CD4-positive, alpha-beta memory T cell (primary cell): ENCODE data around the gene SMC6. TPM values are rescaled to one million over a fixed set of nuclear protein-coding genes. Genes with fewer than 3 reads are reported as not detected.

Source experiments
- CTCF ChIA-PET: fragments of 350-600 bp; sonication (Branson Sonifier 250); formaldehyde crosslinking; loops from one replicate; lab custom pipeline; 2021; ENCODE audit warnings: inconsistent platforms; ENCODE audit not compliant: partially characterized antibody; lab: Charles Lee
- POLR2A ChIA-PET: fragments of 350-600 bp; sonication (Branson Sonifier 250); formaldehyde crosslinking; loops from one replicate; lab custom pipeline; 2021; ENCODE audit not compliant: partially characterized antibody; lab: Charles Lee
- DNase-seq, 5 donors: peaks; one replicate each; pipeline versions ENCODE4 v3.0.0 to v3.0.0-alpha.2; 2020 to 2022; ENCODE audit warnings: mixed read lengths in 1 of 5
- H3K27ac ChIP-seq: one replicate; pipeline ENCODE4 v1.7.0; 2013; ENCODE audit warnings: low read depth, low read length
- H3K27me3 ChIP-seq: 2 replicates; pipeline ENCODE4 v1.7.0; 2013; ENCODE audit warnings: mild to moderate bottlenecking, low read length, moderate library complexity; ENCODE audit not compliant: insufficient read depth
- H3K36me3 ChIP-seq: 2 replicates; pipeline ENCODE4 v1.7.0; 2013; ENCODE audit warnings: mild to moderate bottlenecking, low read length, moderate library complexity; ENCODE audit not compliant: insufficient read depth
- H3K4me1 ChIP-seq: 2 replicates; pipeline ENCODE4 v1.7.0; 2013; ENCODE audit warnings: mild to moderate bottlenecking, low read length, moderate library complexity; ENCODE audit not compliant: insufficient read depth
- H3K4me3 ChIP-seq, 2 donors: one replicate each; pipeline ENCODE4 v1.7.0; 2013; ENCODE audit warnings: low read length in 2 of 2, mild to moderate bottlenecking in 1 of 2
- H3K9me3 ChIP-seq, 2 donors: one replicate each; pipeline ENCODE4 v1.7.0; 2013; ENCODE audit warnings: low read length in 2 of 2, control low read depth in 1 of 2; ENCODE audit not compliant: control insufficient read depth in 1 of 2
- H3K27ac Mint-ChIP-seq, 7 donors: one replicate each; pipeline ENCODE4 v1.8.0; 2020 to 2021; ENCODE audit warnings: mixed read lengths in 7 of 7, mild to moderate bottlenecking in 6 of 7, inconsistent platforms in 3 of 7, moderate library complexity in 3 of 7
- H3K27me3 Mint-ChIP-seq, 2 donors: one replicate each; pipeline ENCODE4 v1.8.0; 2020 to 2021; ENCODE audit warnings: mixed read lengths in 2 of 2
- H3K36me3 Mint-ChIP-seq, 2 donors: one replicate each; pipeline ENCODE4 v1.8.0; 2020 to 2021; ENCODE audit warnings: mixed read lengths in 2 of 2, inconsistent platforms in 1 of 2, mild to moderate bottlenecking in 1 of 2
- H3K4me1 Mint-ChIP-seq, 4 donors: one replicate each; pipeline ENCODE4 v1.8.0; 2020 to 2021; ENCODE audit warnings: mixed read lengths in 4 of 4, mild to moderate bottlenecking in 1 of 4
- H3K4me3 Mint-ChIP-seq, 8 donors: one replicate each; pipeline ENCODE4 v1.8.0; 2020 to 2021; ENCODE audit warnings: mixed read lengths in 8 of 8, mild to moderate bottlenecking in 7 of 8, moderate library complexity in 6 of 8, inconsistent platforms in 3 of 8
- H3K9me3 Mint-ChIP-seq, 8 donors: one replicate each; pipeline ENCODE4 v1.8.0; 2020 to 2021; ENCODE audit warnings: mixed read lengths in 8 of 8, mild to moderate bottlenecking in 5 of 8, inconsistent platforms in 3 of 8, moderate library complexity in 1 of 8
- intact Hi-C: fragments of 100-400 bp; cut with micrococcal nuclease; formaldehyde crosslinking; loops from one replicate; pipeline ENCODE4 v1.15.1; 2023
- polyA plus RNA-seq, 2 donors: library from polyadenylated mRNA; unstranded; fragments of 300-500 nt; fragmentation: Illumina TruSeq; gene quantifications; one replicate each; pipeline ENCODE4 v1.2.3, GENCODE V29; 2021
- total RNA-seq, 2 experiments: library from RNA; stranded (reverse); gene quantifications; one replicate each; pipeline ENCODE4 v1.2.3, GENCODE V29; 2021

SMC6 gene, protein sequence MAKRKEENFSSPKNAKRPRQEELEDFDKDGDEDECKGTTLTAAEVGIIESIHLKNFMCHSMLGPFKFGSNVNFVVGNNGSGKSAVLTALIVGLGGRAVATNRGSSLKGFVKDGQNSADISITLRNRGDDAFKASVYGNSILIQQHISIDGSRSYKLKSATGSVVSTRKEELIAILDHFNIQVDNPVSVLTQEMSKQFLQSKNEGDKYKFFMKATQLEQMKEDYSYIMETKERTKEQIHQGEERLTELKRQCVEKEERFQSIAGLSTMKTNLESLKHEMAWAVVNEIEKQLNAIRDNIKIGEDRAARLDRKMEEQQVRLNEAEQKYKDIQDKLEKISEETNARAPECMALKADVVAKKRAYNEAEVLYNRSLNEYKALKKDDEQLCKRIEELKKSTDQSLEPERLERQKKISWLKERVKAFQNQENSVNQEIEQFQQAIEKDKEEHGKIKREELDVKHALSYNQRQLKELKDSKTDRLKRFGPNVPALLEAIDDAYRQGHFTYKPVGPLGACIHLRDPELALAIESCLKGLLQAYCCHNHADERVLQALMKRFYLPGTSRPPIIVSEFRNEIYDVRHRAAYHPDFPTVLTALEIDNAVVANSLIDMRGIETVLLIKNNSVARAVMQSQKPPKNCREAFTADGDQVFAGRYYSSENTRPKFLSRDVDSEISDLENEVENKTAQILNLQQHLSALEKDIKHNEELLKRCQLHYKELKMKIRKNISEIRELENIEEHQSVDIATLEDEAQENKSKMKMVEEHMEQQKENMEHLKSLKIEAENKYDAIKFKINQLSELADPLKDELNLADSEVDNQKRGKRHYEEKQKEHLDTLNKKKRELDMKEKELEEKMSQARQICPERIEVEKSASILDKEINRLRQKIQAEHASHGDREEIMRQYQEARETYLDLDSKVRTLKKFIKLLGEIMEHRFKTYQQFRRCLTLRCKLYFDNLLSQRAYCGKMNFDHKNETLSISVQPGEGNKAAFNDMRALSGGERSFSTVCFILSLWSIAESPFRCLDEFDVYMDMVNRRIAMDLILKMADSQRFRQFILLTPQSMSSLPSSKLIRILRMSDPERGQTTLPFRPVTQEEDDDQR
- total RNA-seq (10 to 100 TPM; 19.1 to 19.2 TPM), polyA plus RNA-seq (10 to 100 TPM in 1 of 2 donors, 1 to 10 TPM in 1; 4.8 to 15.8 TPM)

DNA sequence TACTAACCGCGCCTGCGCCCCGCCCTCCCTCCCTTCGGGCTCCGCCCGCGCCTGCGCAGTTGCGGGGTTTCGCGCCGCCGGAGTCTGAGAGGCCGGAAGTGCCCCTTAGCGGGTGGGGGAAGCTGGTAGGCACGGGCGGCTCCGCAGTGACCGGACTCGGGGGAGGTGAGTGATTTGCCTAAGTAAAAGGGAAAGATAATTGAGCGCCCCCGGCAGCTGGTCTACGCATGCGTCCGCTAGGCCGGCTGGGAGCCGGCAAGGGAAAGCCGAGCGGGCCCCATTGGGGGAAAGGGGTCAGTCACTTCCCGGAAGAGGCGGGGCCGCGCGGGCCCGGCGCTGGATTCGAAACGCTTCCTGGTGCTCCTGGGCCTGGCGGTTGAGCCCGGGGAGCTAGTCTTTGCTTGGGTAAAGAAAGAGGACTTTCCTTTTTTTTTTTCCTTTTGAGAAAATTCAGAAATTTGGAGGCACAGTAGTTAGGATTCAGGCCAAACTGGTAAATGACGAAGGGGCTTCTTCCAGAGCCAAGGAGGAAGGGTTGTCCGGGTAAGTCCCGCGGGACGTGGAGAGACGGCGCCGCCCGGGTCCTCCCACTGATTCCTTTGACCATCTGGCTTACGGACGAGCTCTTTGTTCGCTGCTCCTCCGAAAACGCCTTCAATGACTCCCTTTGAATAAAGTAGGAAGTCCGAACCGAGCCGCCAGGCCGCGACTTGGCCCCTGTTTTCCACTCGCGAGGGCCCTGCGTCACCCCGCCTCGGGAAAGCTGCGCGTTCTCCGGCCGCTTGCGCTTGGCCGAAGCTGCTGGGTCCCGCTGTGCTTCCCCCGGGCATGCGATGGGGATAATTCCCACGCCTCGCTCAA lies at the start of gene SMC6, which contains the start of gene GEN1:
SMC6 (minus strand) TSS at position 8 of the 861 bp plus-strand sequence. CDS start 7,864 bp downstream, outside the sequence.
GEN1 (plus strand) TSS at position 336 of the 861 bp plus-strand sequence. CDS start 5,806 bp downstream, outside the sequence.
- intact Hi-C loops = loop anchor here (1.0 kb wide), 2 partner anchors 806 to 1594 kb away; partner anchors contain the start of gene RDH14
- Mint-ChIP-seq H3K9me3 (no peaks in the 10 kb centered on the region), H3K36me3 (peaks cover 0 to 9% of the 10 kb centered on the region in 2 donors), H3K27ac (peak within 1 kb of the TSS; percentile 95 to 99 (median 97)), H3K27me3 (no peaks in the 10 kb centered on the region), H3K4me1 (peaks cover 19 to 34% (median 24%) of the 10 kb centered on the region in 4 donors), H3K4me3 (peak within 1 kb of the TSS; percentile 90 to 97 (median 94))
- ChIA-PET CTCF (interaction anchor here (0.7 to 1.1 kb wide), 3 partner anchors 14 to 36 kb away, joined by 3 to 4 read pairs (median 4); no protein-coding TSS in a partner anchor), POLR2A (no interaction called here)
- H3K36me3 ChIP-seq = no peaks in the 10 kb centered on the region
- H3K4me1 ChIP-seq = peaks cover 31% of the 10 kb centered on the region
- H3K9me3 ChIP-seq = no peaks in the 10 kb centered on the region
- DNase-seq = peak; percentile 87 to 96 (median 92)
- no peaks in the 10 kb centered on the region for H3K27me3 ChIP-seq
- H3K27ac ChIP-seq = peak within 1 kb of the TSS; percentile 95
- peak within 1 kb of the TSS; percentile 86 to 90 for H3K4me3 ChIP-seq

DNA sequence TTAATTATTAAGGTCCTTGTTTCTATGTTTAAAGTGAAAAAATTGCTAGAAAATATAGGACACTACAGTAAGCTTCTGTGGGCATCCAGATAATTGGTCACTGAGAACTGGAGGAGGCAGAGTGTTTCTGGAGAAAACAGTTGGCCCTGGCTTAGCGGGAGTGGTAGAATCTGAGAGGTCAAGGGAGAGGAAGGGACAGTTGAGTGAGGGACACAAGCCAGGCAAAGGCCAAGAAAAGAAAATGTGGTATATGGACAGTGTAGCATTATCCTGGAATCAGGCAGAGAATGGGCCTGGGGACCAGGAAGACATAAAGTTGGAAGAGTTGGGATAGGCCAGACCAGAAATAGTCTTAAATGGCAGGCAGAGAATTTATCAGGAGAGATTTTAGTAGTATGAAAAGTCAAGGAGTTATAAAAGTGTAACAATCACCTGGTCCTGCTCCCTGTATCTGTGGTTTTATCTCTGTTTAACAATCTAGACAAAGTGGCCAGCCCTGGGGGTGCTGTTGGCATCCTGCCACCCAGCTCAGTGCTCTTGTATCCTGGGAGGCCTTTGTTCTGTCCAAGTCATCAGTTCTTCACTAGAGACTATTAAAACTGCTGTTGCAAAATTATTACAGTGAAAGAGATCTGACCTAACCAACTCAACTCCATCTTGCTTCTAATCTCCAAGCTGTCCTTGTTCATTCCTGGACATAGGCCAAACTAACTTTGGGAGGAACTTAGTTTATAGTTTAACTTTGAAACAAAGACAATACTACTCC lies 47.3 kb upstream of the SMC6 start:
- Histone ChIP-seq H3K27me3 (no peaks in the 10 kb centered on the region), H3K36me3 (no peaks in the 10 kb centered on the region), H3K27ac (no peak overlapping the region), H3K4me1 (no peaks in the 10 kb centered on the region), H3K9me3 (no peaks in the 10 kb centered on the region), H3K4me3 (no peak overlapping the region)
- Mint-ChIP-seq H3K4me1 (no peaks in the 10 kb centered on the region), H3K36me3 (no peaks in the 10 kb centered on the region), H3K9me3 (peaks cover 0 to 2% (median 0%) of the 10 kb centered on the region in 8 donors), H3K4me3 (no peak overlapping the region), H3K27me3 (peaks cover 10 to 15% of the 10 kb centered on the region in 2 donors), H3K27ac (peak overlapping the region in 1 of 7 donors; percentile 57)
- ChIA-PET CTCF (no interaction called here), POLR2A (no interaction called here)
- intact Hi-C loops = no loop called here
- no peak for DNase-seq

DNA sequence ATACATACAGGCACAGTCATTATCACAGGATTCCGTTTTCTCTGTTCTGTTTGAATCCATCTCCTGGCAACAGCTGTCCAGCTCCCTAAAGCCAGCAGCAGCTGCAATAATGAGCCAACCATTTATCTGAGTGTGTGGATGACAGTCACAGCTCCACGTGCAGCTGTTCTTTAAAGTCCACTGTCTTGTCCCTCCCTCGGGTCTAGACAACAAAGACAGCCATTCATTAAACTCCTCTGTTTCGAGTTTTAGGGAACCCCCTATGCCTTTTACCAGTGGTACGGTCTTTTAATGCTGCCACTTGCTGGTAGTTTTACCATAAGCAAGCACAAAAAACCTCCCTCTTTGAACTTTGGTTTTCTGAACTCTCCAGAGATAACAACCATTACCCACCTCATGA lies 46.6 kb upstream of the SMC6 start:
- Histone ChIP-seq H3K9me3 (no peaks in the 10 kb centered on the region), H3K27me3 (no peaks in the 10 kb centered on the region), H3K4me1 (no peaks in the 10 kb centered on the region), H3K27ac (no peak overlapping the region), H3K36me3 (no peaks in the 10 kb centered on the region), H3K4me3 (no peak overlapping the region)
- Mint-ChIP-seq H3K4me3 (no peak overlapping the region), H3K9me3 (peaks cover 0 to 2% (median 0%) of the 10 kb centered on the region in 8 donors), H3K27ac (no peak overlapping the region), H3K27me3 (peaks cover 13 to 18% of the 10 kb centered on the region in 2 donors), H3K36me3 (no peaks in the 10 kb centered on the region), H3K4me1 (no peaks in the 10 kb centered on the region)
- intact Hi-C loops = no loop called here
- ChIA-PET CTCF (interaction anchor here (1.0 kb wide), 1 partner anchor 80 kb away, joined by 3 read pairs; no protein-coding TSS in a partner anchor), POLR2A (no interaction called here)
- no peak for DNase-seq

DNA sequence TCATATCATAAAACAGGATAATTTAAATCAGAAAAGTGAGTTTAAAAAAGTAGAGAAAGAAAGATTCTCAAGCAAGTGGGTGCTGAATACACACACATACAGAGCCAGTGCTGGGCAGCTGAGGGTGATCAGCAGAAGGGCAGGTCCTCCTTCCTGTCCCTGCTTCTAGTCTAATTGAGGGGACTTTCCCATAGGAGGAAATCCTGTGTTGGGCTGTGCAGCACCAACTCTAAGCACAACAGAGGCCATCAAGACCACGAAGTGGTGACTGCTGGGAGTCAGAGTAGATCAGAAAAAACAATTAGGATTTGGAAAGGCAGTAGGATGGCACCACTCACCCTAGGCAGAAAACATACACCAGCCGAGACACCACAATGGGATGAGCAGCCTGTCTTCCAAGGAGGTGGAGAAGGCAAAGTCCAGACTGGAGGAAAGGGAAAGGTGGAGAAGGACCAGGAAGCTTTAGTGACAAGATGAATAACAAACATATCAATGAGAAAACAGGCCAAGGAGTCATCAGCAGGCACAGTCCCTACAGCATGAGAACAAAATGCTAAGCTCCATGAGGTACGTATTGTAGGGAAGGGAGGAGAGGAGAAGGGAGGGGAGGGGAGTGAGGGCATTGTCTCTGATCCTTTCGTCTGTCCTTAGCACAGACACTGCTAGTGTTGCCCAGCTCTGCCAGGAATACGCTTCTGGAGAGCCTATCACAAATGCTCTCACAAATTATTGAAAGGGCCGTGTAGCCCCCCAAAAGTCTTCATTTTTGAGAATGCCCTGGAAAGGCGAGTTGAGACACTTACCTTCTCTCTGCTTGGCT lies 45.9 kb upstream of the SMC6 start:
- POLR2A ChIA-PET = no interaction called here
- H3K36me3 Mint-ChIP-seq = no peaks in the 10 kb centered on the region
- no peaks in the 10 kb centered on the region for H3K4me1 ChIP-seq
- CTCF ChIA-PET = interaction anchor here (1.0 kb wide), 1 partner anchor 80 kb away, joined by 3 read pairs; no protein-coding TSS in a partner anchor
- no peaks in the 10 kb centered on the region for H3K9me3 ChIP-seq
- no peaks in the 10 kb centered on the region for H3K27me3 ChIP-seq
- no peak overlapping the region for H3K4me3 ChIP-seq
- no peak overlapping the region for H3K4me3 Mint-ChIP-seq
- no peaks in the 10 kb centered on the region for H3K36me3 ChIP-seq
- no peak overlapping the region for H3K27ac Mint-ChIP-seq
- intact Hi-C loops = no loop called here
- H3K4me1 Mint-ChIP-seq = no peaks in the 10 kb centered on the region
- no peak overlapping the region for H3K27ac ChIP-seq
- peaks cover 0 to 2% (median 0%) of the 10 kb centered on the region in 8 donors for H3K9me3 Mint-ChIP-seq
- DNase-seq = no peak
- peaks cover 16 to 19% of the 10 kb centered on the region in 2 donors for H3K27me3 Mint-ChIP-seq

DNA sequence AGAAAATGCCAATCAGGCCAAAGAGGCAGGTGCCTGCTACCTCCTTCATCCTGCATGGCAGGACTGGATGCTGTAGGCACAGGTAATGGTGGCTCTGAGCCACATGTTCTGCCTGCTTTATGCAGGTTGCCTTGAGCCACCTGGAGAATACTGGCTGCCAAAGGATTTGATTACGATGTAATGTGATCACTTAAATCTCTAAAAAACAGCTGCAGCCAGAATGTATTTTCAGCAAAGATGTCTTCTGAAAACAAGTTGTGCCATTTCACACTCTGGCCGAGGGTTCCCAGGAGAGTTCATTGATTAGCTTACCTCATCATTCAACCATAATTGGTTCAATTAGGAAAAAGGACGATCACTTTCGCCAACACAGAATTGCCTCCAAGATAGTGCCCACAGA lies 44.7 kb upstream of the SMC6 start:
- Mint-ChIP-seq H3K36me3 (no peaks in the 10 kb centered on the region), H3K9me3 (peaks cover 0 to 2% (median 0%) of the 10 kb centered on the region in 8 donors), H3K4me3 (no peak overlapping the region), H3K27ac (no peak overlapping the region), H3K4me1 (no peaks in the 10 kb centered on the region), H3K27me3 (peaks cover 12 to 22% of the 10 kb centered on the region in 2 donors)
- ChIA-PET CTCF (no interaction called here), POLR2A (no interaction called here)
- intact Hi-C loops = no loop called here
- Histone ChIP-seq H3K4me1 (no peaks in the 10 kb centered on the region), H3K9me3 (no peaks in the 10 kb centered on the region), H3K27me3 (no peaks in the 10 kb centered on the region), H3K36me3 (no peaks in the 10 kb centered on the region), H3K27ac (no peak overlapping the region), H3K4me3 (no peak overlapping the region)
- no peak for DNase-seq
